Measurements from ENCODE around the gene DAB2IP. TPM values are rescaled to one million over a fixed set of nuclear protein-coding genes. Genes with fewer than 3 reads are reported as not detected.

DAB2IP gene
- total RNA-seq, 1 donor from 2014 or later = 54.8 TPM

GRCh38 chr9:121760571-121760970 lies 109.1 kb downstream of the DAB2IP start:
- intact Hi-C loops (cut with micrococcal nuclease) = no loop called here

GRCh38 chr9:121763131-121763530 lies 111.7 kb downstream of the DAB2IP start:
- DNase-seq (no peak), ATAC-seq (no peak)
- intact Hi-C loops (cut with micrococcal nuclease) = no loop called here

More at GRCh38 chr9:121760571-121760970, 109.1 kb downstream of the DAB2IP start:
- DNase-seq (no peak), ATAC-seq (no peak)

GRCh38 chr9:121763561-121764370 lies 112.3 kb downstream of the DAB2IP start:
- intact Hi-C loops (cut with micrococcal nuclease) = no loop called here
- peak; percentile 33 for DNase-seq
- ATAC-seq = no peak

- ATAC-seq (peak; percentile 1), DNase-seq (peak; percentile 24)
- intact Hi-C loops (cut with micrococcal nuclease) = no loop called here
Measured at GRCh38 chr9:121764371-121764730, 112.9 kb downstream of the DAB2IP start.

GRCh38 chr9:121765021-121765950 lies 113.9 kb downstream of the DAB2IP start:
- intact Hi-C loops (cut with micrococcal nuclease) = no loop called here
- ATAC-seq (peak; percentile 93), DNase-seq (peak; percentile 84)

- peak; percentile 25 for DNase-seq
- intact Hi-C loops (cut with micrococcal nuclease) = no loop called here
- ATAC-seq = no peak
Measured at GRCh38 chr9:121766081-121766683, 114.7 kb downstream of the DAB2IP start.

- ATAC-seq (no peak), DNase-seq (peak; percentile 8)
- intact Hi-C loops (cut with micrococcal nuclease) = no loop called here
Measured at GRCh38 chr9:121767171-121767769, 115.8 kb downstream of the DAB2IP start.

- intact Hi-C loops (cut with micrococcal nuclease) = no loop called here
- ATAC-seq (no peak), DNase-seq (peak; percentile 14)
Measured at GRCh38 chr9:121768416-121769015, 117.1 kb downstream of the DAB2IP start.

- intact Hi-C loops (cut with micrococcal nuclease) = no loop called here
- DNase-seq = peak; percentile 9
- ATAC-seq = no peak
Measured at GRCh38 chr9:121769939-121770338, 118.5 kb downstream of the DAB2IP start.

- intact Hi-C loops (cut with micrococcal nuclease) = no loop called here
- peak; percentile 14 for DNase-seq
- ATAC-seq = no peak
Measured at GRCh38 chr9:121770415-121771273, 119.2 kb downstream of the DAB2IP start.

- DNase-seq (peak; percentile 26), ATAC-seq (peak; percentile 1)
- intact Hi-C loops (cut with micrococcal nuclease) = no loop called here
Measured at GRCh38 chr9:121771418-121771817, 120.0 kb downstream of the DAB2IP start.

- DNase-seq (peak; percentile 24), ATAC-seq (no peak)
Measured at GRCh38 chr9:121771851-121772599, 120.6 kb downstream of the DAB2IP start.

GRCh38 chr9:121772600-121773285 lies 121.3 kb downstream of the DAB2IP start:
- ATAC-seq (peak; percentile 88), DNase-seq (peak; percentile 89)
- intact Hi-C loops (cut with micrococcal nuclease) = no loop called here

More at GRCh38 chr9:121771851-121772599, 120.6 kb downstream of the DAB2IP start:
- intact Hi-C loops (cut with micrococcal nuclease) = no loop called here

- DNase-seq (no peak), ATAC-seq (peak; percentile 3)
- intact Hi-C loops (cut with micrococcal nuclease) = no loop called here
Measured at GRCh38 chr9:121773286-121773953, 122.0 kb downstream of the DAB2IP start.

GRCh38 chr9:121773954-121774714 lies 122.7 kb downstream of the DAB2IP start:
- DNase-seq (no peak), ATAC-seq (peak; percentile 2)
- intact Hi-C loops (cut with micrococcal nuclease) = no loop called here
